HepG2 (cell line): ENCODE measurements around the gene TNRC18. TPM values are rescaled to one million over a fixed set of nuclear protein-coding genes. Genes with fewer than 3 reads are reported as not detected.

Experiments
- ARNT ChIP-seq: fragments of 450-650 bp; IDR thresholded peaks from 2 replicates; pipeline ENCODE4 v1.6.1; 2017
- ATM ChIP-seq: fragments of 450-650 bp; IDR thresholded peaks from 2 replicates; pipeline ENCODE4 v1.7.1; 2017; ENCODE audit warnings: mild to moderate bottlenecking, borderline replicate concordance
- ELF4 ChIP-seq: sonication (generic); formaldehyde crosslinking; IDR thresholded peaks from 2 replicates; pipeline ENCODE4 v1.5.0; 2020; ENCODE audit warnings: missing genetic modification reagents, mild to moderate bottlenecking, moderate library complexity, borderline replicate concordance
- ESRRA ChIP-seq: sonication (generic); formaldehyde crosslinking; IDR thresholded peaks from 2 replicates; pipeline ENCODE4 v1.5.1; 2020; ENCODE audit warnings: mild to moderate bottlenecking, low read depth, missing genetic modification reagents
- GTF3A ChIP-seq: sonication (generic); formaldehyde crosslinking; conservative IDR thresholded peaks from 2 replicates; pipeline ENCODE4 v1.4.0; 2020; ENCODE audit warnings: mild to moderate bottlenecking, missing genetic modification reagents
- HNF4G ChIP-seq, 2 experiments: sonication (generic) in 1 of 2; formaldehyde crosslinking in 1 of 2; IDR thresholded peaks; 2 replicates each; pipeline versions ENCODE4 v1.4.0 to v1.6.1; 2011 to 2020; ENCODE audit warnings: borderline replicate concordance in 2 of 2, low read depth in 2 of 2, mild to moderate bottlenecking in 2 of 2, low read length in 1 of 2, missing genetic modification reagents in 1 of 2, moderate library complexity in 1 of 2
- KLF11 ChIP-seq: IDR thresholded peaks from 2 replicates; pipeline ENCODE4 v1.6.1; 2016; ENCODE audit warnings: missing compliant biosample characterization
- NFE2L2 ChIP-seq: fragments of 150-350 bp; IDR thresholded peaks from 2 replicates; pipeline ENCODE4 v1.6.1; 2014; ENCODE audit warnings: low read length
- PATZ1 ChIP-seq: sonication (generic); formaldehyde crosslinking; IDR thresholded peaks from 2 replicates; pipeline ENCODE4 v1.4.0; 2020; ENCODE audit warnings: missing genetic modification reagents
- SKI ChIP-seq: fragments of 450-650 bp; IDR thresholded peaks from one replicate; pipeline ENCODE4 v1.6.1; 2018; ENCODE audit warnings: mild to moderate bottlenecking; ENCODE audit not compliant: partially characterized antibody
- ZFP36L2 ChIP-seq: sonication (generic); formaldehyde crosslinking; IDR thresholded peaks from 2 replicates; pipeline ENCODE4 v1.4.0; 2020; ENCODE audit warnings: missing genetic modification reagents
- ZKSCAN5 ChIP-seq: sonication (generic); formaldehyde crosslinking; IDR thresholded peaks from 2 replicates; pipeline ENCODE4 v1.5.1; 2020; ENCODE audit warnings: mild to moderate bottlenecking, missing genetic modification reagents
- ZNF296 ChIP-seq: sonication (generic); formaldehyde crosslinking; conservative IDR thresholded peaks from 2 replicates; pipeline ENCODE4 v1.5.0; 2020; ENCODE audit warnings: mild to moderate bottlenecking, missing genetic modification reagents
- ZNF326 ChIP-seq: sonication (generic); formaldehyde crosslinking; IDR thresholded peaks from 2 replicates; pipeline ENCODE4 v1.4.0; 2020; ENCODE audit warnings: missing genetic modification reagents, borderline replicate concordance
- ZNF331 ChIP-seq: sonication (generic); formaldehyde crosslinking; IDR thresholded peaks from 2 replicates; pipeline ENCODE4 v1.4.0; 2020; ENCODE audit warnings: missing genetic modification reagents
- ZNF333 ChIP-seq: sonication (generic); formaldehyde crosslinking; IDR thresholded peaks from 2 replicates; pipeline ENCODE4 v1.4.0; 2020; ENCODE audit warnings: mild to moderate bottlenecking, missing genetic modification reagents, borderline replicate concordance
- polyA plus RNA-seq, 8 experiments: library from polyadenylated mRNA; depleted of rRNA in 3 of 8; stranded (reverse) in 7 of 8; unstranded in 1 of 8; fragments of >200 nt; fragmentation: Illumina TruSeq in 4 of 8; extraction: Trizol in 4 of 8; gene quantifications; 2 replicates each; pipeline versions ENCODE4 v1.2.1 to v1.2.3, GENCODE V29; 2011 to 2016; ENCODE audit warnings: low read depth in 4 of 8, missing spikeins in 1 of 8, mixed read lengths in 1 of 8; ENCODE audit not compliant: insufficient read depth in 1 of 8
- total RNA-seq, 5 experiments: library from RNA; depleted of rRNA; stranded (reverse); fragments of >200 nt; fragmentation: Illumina TruSeq; extraction: Trizol; gene quantifications; 2 replicates each; pipeline ENCODE4 v1.2.3, GENCODE V29; 2016; ENCODE audit warnings: low read depth in 1 of 5
- TF ChIP-seq, protein P1 (sequence below): sonication (generic); formaldehyde crosslinking; IDR thresholded peaks from 2 replicates; pipeline ENCODE4 v1.4.0; 2020; ENCODE audit warnings: mild to moderate bottlenecking, missing genetic modification reagents
- TF ChIP-seq, protein P2 (sequence below): sonication (generic); formaldehyde crosslinking; IDR thresholded peaks from 2 replicates; pipeline ENCODE4 v1.4.0; 2020; ENCODE audit warnings: missing genetic modification reagents

TNRC18 gene
- total and polyA plus RNA-seq, 2 of the 13 experiments (the other 11 are each of a cell fraction or from before 2014, with no cell fraction given): 11.7 to 17.4 TPM

GRCh38 chr7:5439572-5440496 lies 16.2 kb upstream of the TNRC18 start (continued):
- TF ChIP-seq, protein P1, sequence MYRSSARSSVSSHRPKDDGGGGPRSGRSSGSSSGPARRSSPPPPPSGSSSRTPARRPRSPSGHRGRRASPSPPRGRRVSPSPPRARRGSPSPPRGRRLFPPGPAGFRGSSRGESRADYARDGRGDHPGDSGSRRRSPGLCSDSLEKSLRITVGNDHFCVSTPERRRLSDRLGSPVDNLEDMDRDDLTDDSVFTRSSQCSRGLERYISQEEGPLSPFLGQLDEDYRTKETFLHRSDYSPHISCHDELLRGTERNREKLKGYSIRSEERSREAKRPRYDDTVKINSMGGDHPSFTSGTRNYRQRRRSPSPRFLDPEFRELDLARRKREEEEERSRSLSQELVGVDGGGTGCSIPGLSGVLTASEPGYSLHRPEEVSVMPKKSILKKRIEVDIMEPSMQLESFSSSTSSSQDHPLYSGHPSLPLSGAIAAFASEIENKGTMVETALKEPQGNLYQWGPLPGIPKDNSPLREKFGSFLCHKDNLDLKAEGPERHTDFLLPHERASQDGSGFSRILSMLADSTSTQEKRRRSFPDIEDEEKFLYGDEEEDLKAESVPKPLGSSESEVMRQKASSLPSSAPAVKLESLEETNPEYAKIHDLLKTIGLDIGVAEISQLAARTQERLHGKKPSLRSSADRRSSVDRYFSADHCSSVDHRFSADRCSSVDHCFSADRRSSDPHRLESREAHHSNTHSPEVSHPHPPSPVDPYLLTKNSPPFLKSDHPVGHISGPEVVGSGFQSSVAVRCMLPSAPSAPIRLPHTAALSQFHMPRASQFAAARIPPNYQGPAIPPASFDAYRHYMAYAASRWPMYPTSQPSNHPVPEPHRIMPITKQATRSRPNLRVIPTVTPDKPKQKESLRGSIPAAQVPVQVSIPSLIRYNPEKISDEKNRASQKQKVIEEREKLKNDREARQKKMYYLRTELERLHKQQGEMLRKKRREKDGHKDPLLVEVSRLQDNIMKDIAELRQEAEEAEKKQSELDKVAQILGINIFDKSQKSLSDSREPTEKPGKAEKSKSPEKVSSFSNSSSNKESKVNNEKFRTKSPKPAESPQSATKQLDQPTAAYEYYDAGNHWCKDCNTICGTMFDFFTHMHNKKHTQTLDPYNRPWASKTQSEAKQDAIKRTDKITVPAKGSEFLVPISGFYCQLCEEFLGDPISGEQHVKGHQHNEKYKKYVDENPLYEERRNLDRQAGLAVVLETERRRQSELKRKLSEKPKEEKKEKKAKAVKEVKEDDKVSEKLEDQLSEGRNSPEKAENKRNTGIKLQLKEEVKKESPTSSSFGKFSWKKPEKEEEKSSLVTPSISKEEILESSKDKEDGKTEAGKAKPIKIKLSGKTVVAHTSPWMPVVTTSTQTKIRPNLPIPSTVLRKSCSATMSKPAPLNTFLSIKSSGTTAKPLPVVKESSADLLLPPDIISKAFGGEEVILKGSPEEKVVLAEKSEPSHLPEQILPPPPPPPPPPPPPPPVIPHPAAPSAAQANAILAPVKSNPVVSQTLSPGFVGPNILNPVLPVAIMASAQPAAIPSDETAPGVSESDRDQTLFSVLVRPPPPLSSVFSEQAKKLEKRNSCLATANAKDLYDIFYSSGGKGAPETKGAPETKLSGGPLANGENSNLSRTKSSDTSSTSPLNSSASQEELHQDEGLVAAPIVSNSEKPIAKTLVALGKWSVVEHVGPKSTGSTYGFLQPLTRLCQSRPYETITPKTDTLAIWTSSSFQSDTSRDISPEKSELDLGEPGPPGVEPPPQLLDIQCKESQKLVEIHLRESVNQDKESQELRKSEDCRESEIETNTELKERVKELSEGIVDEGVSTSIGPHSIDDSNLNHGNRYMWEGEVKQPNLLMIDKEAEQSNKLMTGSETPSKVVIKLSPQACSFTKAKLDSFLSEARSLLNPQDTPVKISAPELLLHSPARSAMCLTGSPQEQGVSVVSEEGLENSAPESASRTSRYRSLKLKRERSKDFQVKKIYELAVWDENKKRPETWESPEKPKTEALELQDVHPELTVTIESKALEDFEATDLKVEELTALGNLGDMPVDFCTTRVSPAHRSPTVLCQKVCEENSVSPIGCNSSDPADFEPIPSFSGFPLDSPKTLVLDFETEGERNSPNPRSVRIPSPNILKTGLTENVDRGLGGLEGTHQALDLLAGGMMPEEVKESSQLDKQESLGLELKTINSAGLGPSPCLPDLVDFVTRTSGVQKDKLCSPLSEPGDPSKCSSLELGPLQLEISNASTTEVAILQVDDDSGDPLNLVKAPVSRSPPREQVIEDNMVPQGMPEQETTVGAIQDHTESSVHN (CRISPR knock-in tag): peak; percentile 12; the same call in 1 of the 2 replicates
- TF ChIP-seq ESRRA (peak; percentile 65; the same call in 1 of the 2 replicates), NFE2L2 (no peak), GTF3A (CRISPR knock-in tag) (no peak), ATM (no peak), ZKSCAN5 (CRISPR knock-in tag) (no peak), ELF4 (no peak), HNF4G (IDR thresholded peaks at IDR 0.05; ENCODE audit: borderline replicate concordance, low read depth, low read length) (no peak), HNF4G (CRISPR knock-in tag; IDR thresholded peaks at IDR 0.05; ENCODE audit: borderline replicate concordance, low read depth) (no peak), KLF11 (no peak), PATZ1 (CRISPR knock-in tag) (peak; percentile 97), ZNF333 (no peak), ZNF296 (no peak), ZNF326 (CRISPR knock-in tag) (no peak), SKI (peak; percentile 21), ZNF331 (CRISPR knock-in tag) (peak; percentile 77; the same call in 1 of the 2 replicates), ARNT (no peak), ZFP36L2 (CRISPR knock-in tag) (no peak)
- TF ChIP-seq, protein P2, sequence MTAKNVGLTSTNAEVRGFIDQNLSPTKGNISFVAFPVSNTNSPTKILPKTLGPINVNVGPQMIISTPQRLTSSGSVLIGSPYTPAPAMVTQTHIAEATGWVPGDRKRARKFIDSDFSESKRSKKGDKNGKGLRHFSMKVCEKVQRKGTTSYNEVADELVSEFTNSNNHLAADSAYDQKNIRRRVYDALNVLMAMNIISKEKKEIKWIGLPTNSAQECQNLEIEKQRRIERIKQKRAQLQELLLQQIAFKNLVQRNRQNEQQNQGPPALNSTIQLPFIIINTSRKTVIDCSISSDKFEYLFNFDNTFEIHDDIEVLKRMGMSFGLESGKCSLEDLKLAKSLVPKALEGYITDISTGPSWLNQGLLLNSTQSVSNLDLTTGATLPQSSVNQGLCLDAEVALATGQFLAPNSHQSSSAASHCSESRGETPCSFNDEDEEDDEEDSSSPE (CRISPR knock-in tag): no peak
